Activated T-helper 1 cell treated with anti-CD3 and anti-CD28 coated beads, Interleukin-2, amount 50 U/mL, for 16 hours (primary cell): ENCODE results near the gene USP17L12.
A peak's percentile ranks its signal among the peaks of the same experiment; 100 is the strongest.
"Not testable (repeated sequence)": the region's sequence is repeated elsewhere in the genome, so short reads cannot be mapped to it uniquely, and the experiment has no call there.

Source experiments
- DNase-seq, 2 donors: peaks; one replicate each; pipeline ENCODE4 v3.0.0-alpha.2; 2020; ENCODE audit warnings: low read depth in 1 of 2, low spot score in 1 of 2

Gene USP17L12, protein sequence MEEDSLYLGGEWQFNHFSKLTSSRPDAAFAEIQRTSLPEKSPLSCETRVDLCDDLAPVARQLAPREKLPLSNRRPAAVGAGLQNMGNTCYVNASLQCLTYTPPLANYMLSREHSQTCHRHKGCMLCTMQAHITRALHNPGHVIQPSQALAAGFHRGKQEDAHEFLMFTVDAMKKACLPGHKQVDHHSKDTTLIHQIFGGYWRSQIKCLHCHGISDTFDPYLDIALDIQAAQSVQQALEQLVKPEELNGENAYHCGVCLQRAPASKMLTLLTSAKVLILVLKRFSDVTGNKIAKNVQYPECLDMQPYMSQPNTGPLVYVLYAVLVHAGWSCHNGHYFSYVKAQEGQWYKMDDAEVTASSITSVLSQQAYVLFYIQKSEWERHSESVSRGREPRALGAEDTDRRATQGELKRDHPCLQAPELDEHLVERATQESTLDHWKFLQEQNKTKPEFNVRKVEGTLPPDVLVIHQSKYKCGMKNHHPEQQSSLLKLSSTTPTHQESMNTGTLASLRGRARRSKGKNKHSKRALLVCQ

GRCh38 chr4:9219852-9220251, at the start of gene USP17L12:
TSS of gene USP17L12 (plus strand) at chr4:9220152. CDS start at chr4:9220152, 0 bp downstream.
- not testable (repeated sequence) for DNase-seq

- not testable (repeated sequence) for DNase-seq
Measured at GRCh38 chr4:9210357-9210756, 9.6 kb upstream of the USP17L12 start, which contains the start of gene USP17L10. TSS of gene USP17L10 (plus strand) at chr4:9210657. CDS start at chr4:9210657, 0 bp downstream.

DNA sequence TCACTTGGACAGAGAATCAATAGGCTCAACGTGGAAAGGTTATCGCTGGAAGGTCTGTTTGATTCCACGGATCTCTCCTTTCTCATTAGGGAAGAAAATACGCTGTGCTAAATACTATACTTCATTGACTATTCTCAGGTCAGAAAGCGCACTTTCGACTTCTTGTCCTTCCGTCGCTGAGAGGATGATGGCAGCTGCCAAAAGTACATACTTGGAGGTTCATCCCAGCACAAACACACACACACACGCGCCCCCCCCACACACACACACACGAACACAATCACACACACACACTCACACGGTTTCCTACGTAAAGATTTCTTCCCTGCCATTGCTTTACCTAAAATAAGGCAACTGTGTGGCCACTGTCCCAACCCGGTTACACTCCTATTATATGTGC, 5.3 kb upstream of the USP17L12 start:
- DNase-seq: not testable (repeated sequence)

GRCh38 chr4:9215105-9215504, 4.8 kb upstream of the USP17L12 start, which contains the start of gene USP17L11:
TSS of gene USP17L11 (plus strand) at chr4:9215405. CDS start at chr4:9215405, 0 bp downstream.
- not testable (repeated sequence) for DNase-seq

- not testable (repeated sequence) for DNase-seq
Measured at GRCh38 chr4:9224596-9224995, 4.6 kb downstream of the USP17L12 start, which contains the start of gene USP17L13. TSS of gene USP17L13 (plus strand) at chr4:9224896. CDS start at chr4:9224896, 0 bp downstream.

DNA sequence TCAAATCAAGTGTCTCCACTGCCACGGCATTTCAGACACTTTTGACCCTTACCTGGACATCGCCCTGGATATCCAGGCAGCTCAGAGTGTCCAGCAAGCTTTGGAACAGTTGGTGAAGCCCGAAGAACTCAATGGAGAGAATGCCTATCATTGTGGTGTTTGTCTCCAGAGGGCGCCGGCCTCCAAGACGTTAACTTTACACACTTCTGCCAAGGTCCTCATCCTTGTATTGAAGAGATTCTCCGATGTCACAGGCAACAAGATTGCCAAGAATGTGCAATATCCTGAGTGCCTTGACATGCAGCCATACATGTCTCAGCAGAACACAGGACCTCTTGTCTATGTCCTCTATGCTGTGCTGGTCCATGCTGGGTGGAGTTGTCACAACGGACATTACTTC, 10.3 kb downstream of the USP17L12 start:
- DNase-seq: not testable (repeated sequence)

GRCh38 chr4:9234085-9234484, 14.1 kb downstream of the USP17L12 start, which contains the start of gene USP17L15:
TSS of gene USP17L15 (plus strand) at chr4:9234385. CDS start at chr4:9234385, 0 bp downstream.
- not testable (repeated sequence) for DNase-seq

DNA sequence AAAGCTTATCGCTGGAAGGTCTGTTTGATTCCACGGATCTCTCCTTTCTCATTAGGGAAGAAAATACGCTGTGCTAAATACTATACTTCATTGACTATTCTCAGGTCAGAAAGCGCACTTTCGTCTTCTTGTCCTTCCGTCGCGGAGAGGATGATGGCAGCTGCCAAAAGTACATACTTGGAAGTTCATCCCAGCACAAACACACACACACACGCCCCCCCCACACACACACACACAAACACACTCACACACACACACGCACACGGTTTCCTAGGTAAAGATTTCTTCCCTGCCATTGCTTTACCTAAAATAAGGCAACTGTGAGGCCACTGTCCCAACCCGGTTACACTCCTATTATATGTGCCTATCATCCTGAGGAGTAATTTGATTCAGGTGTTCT, 18.5 kb downstream of the USP17L12 start:
- not testable (repeated sequence) for DNase-seq

GRCh38 chr4:9243579-9243978, 23.6 kb downstream of the USP17L12 start, which contains the start of gene USP17L17:
TSS of gene USP17L17 (plus strand) at chr4:9243879. CDS start at chr4:9243879, 0 bp downstream.
- not testable (repeated sequence) for DNase-seq

DNA sequence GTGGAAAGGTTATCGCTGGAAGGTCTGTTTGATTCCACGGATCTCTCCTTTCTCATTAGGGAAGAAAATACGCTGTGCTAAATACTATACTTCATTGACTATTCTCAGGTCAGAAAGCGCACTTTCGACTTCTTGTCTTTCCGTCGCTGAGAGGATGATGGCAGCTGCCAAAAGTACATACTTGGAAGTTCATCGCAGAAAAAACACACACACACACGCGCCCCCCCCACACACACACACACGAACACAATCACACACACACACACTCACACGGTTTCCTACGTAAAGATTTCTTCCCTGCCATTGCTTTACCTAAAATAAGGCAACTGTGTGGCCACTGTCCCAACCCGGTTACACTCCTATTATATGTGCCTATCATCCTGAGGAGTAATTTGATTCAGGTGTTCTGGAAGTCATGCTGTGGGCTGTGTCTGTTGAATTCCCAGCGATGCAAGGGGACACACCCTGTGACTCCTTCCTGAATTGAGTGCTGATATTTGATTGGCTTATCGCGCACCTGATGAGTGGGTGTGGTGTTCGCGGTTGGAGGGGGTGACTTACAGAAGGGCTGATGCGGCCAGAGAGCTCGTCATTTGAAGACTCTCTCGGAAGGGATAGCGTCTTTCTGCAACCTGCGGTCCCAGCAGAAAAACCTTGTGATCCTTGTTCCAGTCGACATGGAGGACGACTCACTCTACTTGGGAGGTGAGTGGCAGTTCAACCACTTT, 28.2 kb downstream of the USP17L12 start, which contains the start of gene USP17L18:
USP17L18 (plus strand) TSS at position 678 of the 728 bp plus-strand sequence; CDS start at position 678, 0 bp downstream.
- peak in 1 of 2 donors; percentile 0 for DNase-seq

GRCh38 chr4:9253078-9253477, 33.1 kb downstream of the USP17L12 start, which contains the start of gene USP17L19:
TSS of gene USP17L19 (plus strand) at chr4:9253378. CDS start at chr4:9253378, 0 bp downstream.
- DNase-seq: not testable (repeated sequence)

DNA sequence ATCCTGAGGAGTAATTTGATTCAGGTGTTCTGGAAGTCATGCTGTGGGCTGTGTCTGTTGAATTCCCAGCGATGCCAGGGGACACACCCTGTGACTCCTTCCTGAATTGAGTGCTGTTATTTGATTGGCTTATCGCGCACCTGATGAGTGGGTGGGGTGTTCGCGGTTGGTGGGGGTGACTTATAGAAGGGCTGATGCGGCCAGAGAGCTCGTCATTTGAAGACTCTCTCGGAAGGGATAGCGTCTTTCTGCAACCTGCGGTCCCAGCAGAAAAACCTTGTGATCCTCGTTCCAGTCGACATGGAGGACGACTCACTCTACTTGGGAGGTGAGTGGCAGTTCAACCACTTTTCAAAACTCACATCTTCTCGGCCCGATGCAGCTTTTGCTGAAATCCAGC, 37.9 kb downstream of the USP17L12 start, which contains the start of gene USP17L20:
USP17L20 (plus strand) TSS at position 301 of the 400 bp plus-strand sequence; CDS start at position 301, 0 bp downstream.
- not testable (repeated sequence) for DNase-seq

GRCh38 chr4:9262572-9262971, 42.6 kb downstream of the USP17L12 start, which contains the start of gene USP17L21:
TSS of gene USP17L21 (plus strand) at chr4:9262872. CDS start at chr4:9262872, 0 bp downstream.
- not testable (repeated sequence) for DNase-seq

DNA sequence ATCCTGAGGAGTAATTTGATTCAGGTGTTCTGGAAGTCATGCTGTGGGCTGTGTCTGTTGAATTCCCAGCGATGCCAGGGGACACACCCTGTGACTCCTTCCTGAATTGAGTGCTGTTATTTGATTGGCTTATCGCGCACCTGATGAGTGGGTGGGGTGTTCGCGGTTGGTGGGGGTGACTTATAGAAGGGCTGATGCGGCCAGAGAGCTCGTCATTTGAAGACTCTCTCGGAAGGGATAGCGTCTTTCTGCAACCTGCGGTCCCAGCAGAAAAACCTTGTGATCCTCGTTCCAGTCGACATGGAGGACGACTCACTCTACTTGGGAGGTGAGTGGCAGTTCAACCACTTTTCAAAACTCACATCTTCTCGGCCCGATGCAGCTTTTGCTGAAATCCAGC, 47.4 kb downstream of the USP17L12 start, which contains the start of gene USP17L22:
USP17L22 (plus strand) TSS at position 301 of the 400 bp plus-strand sequence; CDS start at position 301, 0 bp downstream.
- DNase-seq: not testable (repeated sequence)
